HepG2 (cell line): Measurements from ENCODE around the gene CMTM1. TPM values are rescaled to one million over a fixed set of nuclear protein-coding genes. Genes with fewer than 3 reads are reported as not detected.

Source experiments
- BHLHE40 ChIP-seq: IDR thresholded peaks from 2 replicates; pipeline ENCODE4 v1.6.1; 2011; ENCODE audit warnings: low read length, improper control_type of control experiment
- HCFC1 ChIP-seq: fragments of 150-350 bp; IDR thresholded peaks from 2 replicates; pipeline ENCODE4 v1.6.1; 2014; ENCODE audit warnings: low read depth, low read length
- HDAC1 ChIP-seq: sonication (generic); formaldehyde crosslinking; IDR thresholded peaks from 2 replicates; pipeline ENCODE4 v1.5.1; 2020; ENCODE audit warnings: mild to moderate bottlenecking, missing genetic modification reagents
- KAT8 ChIP-seq: IDR thresholded peaks from 2 replicates; pipeline ENCODE4 v1.6.1; 2016; ENCODE audit warnings: missing genetic modification reagents, missing compliant biosample characterization
- KDM1A ChIP-seq: IDR thresholded peaks from 2 replicates; pipeline ENCODE4 v1.6.1; 2016; ENCODE audit warnings: missing compliant biosample characterization
- KDM3A ChIP-seq: IDR thresholded peaks from 2 replicates; pipeline ENCODE4 v1.6.1; 2018; ENCODE audit warnings: low read depth, missing compliant biosample characterization
- KDM6A ChIP-seq: IDR thresholded peaks from 2 replicates; pipeline ENCODE4 v1.6.1; 2016; ENCODE audit warnings: low read depth
- YEATS4 ChIP-seq: sonication (generic); formaldehyde crosslinking; IDR thresholded peaks from 2 replicates; pipeline ENCODE4 v1.4.0; 2020; ENCODE audit warnings: missing genetic modification reagents, borderline replicate concordance
- ZNF20 ChIP-seq: sonication (generic); formaldehyde crosslinking; IDR thresholded peaks from 2 replicates; pipeline ENCODE4 v1.4.0; 2020; ENCODE audit warnings: mild to moderate bottlenecking, moderate library complexity, missing genetic modification reagents
- ZNF34 ChIP-seq: sonication (generic); formaldehyde crosslinking; IDR thresholded peaks from 2 replicates; pipeline ENCODE4 v1.4.0; 2020; ENCODE audit warnings: mild to moderate bottlenecking, missing genetic modification reagents, borderline replicate concordance
- ZNF367 ChIP-seq: sonication (generic); formaldehyde crosslinking; IDR thresholded peaks from 2 replicates; pipeline ENCODE4 v1.4.0; 2020; ENCODE audit warnings: missing genetic modification reagents, borderline replicate concordance
- ZNF558 ChIP-seq: sonication (generic); formaldehyde crosslinking; IDR thresholded peaks from 2 replicates; pipeline ENCODE4 v1.9.0; 2022; ENCODE audit warnings: mild to moderate bottlenecking, missing genetic modification reagents, borderline replicate concordance
- ZNF737 ChIP-seq: sonication (generic); formaldehyde crosslinking; IDR thresholded peaks from 2 replicates; pipeline ENCODE4 v1.5.0; 2020; ENCODE audit warnings: missing genetic modification reagents, mild to moderate bottlenecking, borderline replicate concordance
- polyA plus RNA-seq, 8 experiments: library from polyadenylated mRNA; depleted of rRNA in 3 of 8; stranded (reverse) in 7 of 8; unstranded in 1 of 8; fragments of >200 nt; fragmentation: Illumina TruSeq in 4 of 8; extraction: Trizol in 4 of 8; gene quantifications; 2 replicates each; pipeline versions ENCODE4 v1.2.1 to v1.2.3, GENCODE V29; 2011 to 2016; ENCODE audit warnings: low read depth in 4 of 8, missing spikeins in 1 of 8, mixed read lengths in 1 of 8; ENCODE audit not compliant: insufficient read depth in 1 of 8
- total RNA-seq, 5 experiments: library from RNA; depleted of rRNA; stranded (reverse); fragments of >200 nt; fragmentation: Illumina TruSeq; extraction: Trizol; gene quantifications; 2 replicates each; pipeline ENCODE4 v1.2.3, GENCODE V29; 2016; ENCODE audit warnings: low read depth in 1 of 5
- TF ChIP-seq, protein P1 (sequence below), 2 experiments: sonication (generic) in 1 of 2; formaldehyde crosslinking in 1 of 2; IDR thresholded peaks; 2 replicates each; pipeline versions ENCODE4 v1.4.0 to v1.6.1; 2016 to 2020; ENCODE audit warnings: borderline replicate concordance in 1 of 2, low read depth in 1 of 2, mild to moderate bottlenecking in 1 of 2, missing genetic modification reagents in 1 of 2
- TF ChIP-seq, protein P2 (sequence below): IDR thresholded peaks from 2 replicates; pipeline ENCODE4 v1.6.1; 2012; ENCODE audit warnings: low read depth, low read length, improper control_type of control experiment
- TF ChIP-seq, protein P3 (sequence below): sonication (generic); formaldehyde crosslinking; IDR thresholded peaks from 2 replicates; pipeline ENCODE4 v1.9.0; 2021; ENCODE audit warnings: missing genetic modification reagents, borderline replicate concordance
- TF ChIP-seq, protein P4 (sequence below): sonication (generic); formaldehyde crosslinking; IDR thresholded peaks from 2 replicates; pipeline ENCODE4 v1.4.0; 2020; ENCODE audit warnings: missing genetic modification reagents
- TF ChIP-seq, protein P5 (sequence below): IDR thresholded peaks from 2 replicates; pipeline ENCODE4 v1.6.1; 2016; ENCODE audit warnings: missing compliant biosample characterization, missing genetic modification reagents, borderline replicate concordance

Gene CMTM1
- total and polyA plus RNA-seq, 2 of the 13 experiments (the other 11 are each of a cell fraction or from before 2014, with no cell fraction given): 1.7 to 2.9 TPM

DNA sequence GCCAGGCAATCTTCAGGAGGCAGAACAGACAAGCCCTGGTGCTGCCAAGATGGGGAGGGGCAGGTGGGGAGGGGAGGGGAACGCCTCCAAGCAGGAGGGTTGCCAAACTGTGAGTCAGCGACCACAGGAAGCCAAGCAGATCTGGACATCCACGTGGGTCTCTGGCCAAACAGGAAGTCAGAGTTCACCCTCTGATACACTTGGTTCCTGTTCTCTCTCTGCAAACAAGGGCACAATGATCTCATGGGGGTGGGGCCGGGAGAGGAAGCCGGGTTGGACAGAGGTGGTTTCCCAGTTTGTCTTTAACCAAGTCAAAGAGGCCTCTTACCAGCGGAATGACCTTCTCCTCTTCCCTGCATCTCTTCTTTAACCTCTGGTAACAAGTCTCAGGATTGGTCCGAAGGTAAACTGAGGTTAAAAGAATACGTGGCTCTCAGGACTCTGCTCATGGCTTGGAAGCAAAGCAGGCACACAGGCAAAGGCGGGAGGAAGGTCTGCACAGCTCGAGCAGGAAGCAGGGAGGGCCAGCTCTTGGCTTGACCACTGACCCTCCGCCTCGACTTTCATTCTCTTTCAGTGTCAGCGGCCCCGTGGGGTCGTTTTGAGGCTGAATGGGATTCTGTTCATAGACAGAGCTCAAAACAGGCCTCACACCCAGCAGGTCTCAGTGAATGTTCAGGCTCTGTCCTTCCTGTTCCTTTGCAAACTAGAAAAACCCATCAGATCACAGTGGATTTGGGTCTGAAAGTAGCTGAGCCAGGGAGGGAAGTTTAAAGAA lies 49.2 kb upstream of the CMTM1 start (continued):
- TF ChIP-seq, protein P1, sequence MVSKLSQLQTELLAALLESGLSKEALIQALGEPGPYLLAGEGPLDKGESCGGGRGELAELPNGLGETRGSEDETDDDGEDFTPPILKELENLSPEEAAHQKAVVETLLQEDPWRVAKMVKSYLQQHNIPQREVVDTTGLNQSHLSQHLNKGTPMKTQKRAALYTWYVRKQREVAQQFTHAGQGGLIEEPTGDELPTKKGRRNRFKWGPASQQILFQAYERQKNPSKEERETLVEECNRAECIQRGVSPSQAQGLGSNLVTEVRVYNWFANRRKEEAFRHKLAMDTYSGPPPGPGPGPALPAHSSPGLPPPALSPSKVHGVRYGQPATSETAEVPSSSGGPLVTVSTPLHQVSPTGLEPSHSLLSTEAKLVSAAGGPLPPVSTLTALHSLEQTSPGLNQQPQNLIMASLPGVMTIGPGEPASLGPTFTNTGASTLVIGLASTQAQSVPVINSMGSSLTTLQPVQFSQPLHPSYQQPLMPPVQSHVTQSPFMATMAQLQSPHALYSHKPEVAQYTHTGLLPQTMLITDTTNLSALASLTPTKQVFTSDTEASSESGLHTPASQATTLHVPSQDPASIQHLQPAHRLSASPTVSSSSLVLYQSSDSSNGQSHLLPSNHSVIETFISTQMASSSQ (IDR thresholded peaks at IDR 0.05; ENCODE audit: low read depth): peak; percentile 86
- TF ChIP-seq, protein P1 (CRISPR knock-in tag; IDR thresholded peaks at IDR 0.05; ENCODE audit: borderline replicate concordance): peak; percentile 85; the same call in 1 of the 2 replicates
- TF ChIP-seq ZNF737 (CRISPR knock-in tag) (no peak), ZNF558 (peak; percentile 90; the same call in 1 of the 2 replicates), KDM3A (CRISPR knock-in tag) (0 out of 2 replicates have a peak, but pooled peaks have one; percentile 9), YEATS4 (CRISPR knock-in tag) (peak; percentile 93), ZNF20 (CRISPR knock-in tag) (no peak), KDM6A (CRISPR knock-in tag) (peak; percentile 90), BHLHE40 (0 out of 2 replicates have a peak, but pooled peaks have one; percentile 0), ZNF367 (no peak), KAT8 (CRISPR knock-in tag) (peak; percentile 91), ZNF34 (no peak), HDAC1 (CRISPR knock-in tag) (peak; percentile 95), HCFC1 (peak; percentile 32; the same call in 1 of the 2 replicates), KDM1A (CRISPR knock-in tag) (peak; percentile 46; the same call in 1 of the 2 replicates)
- TF ChIP-seq, protein P2, sequence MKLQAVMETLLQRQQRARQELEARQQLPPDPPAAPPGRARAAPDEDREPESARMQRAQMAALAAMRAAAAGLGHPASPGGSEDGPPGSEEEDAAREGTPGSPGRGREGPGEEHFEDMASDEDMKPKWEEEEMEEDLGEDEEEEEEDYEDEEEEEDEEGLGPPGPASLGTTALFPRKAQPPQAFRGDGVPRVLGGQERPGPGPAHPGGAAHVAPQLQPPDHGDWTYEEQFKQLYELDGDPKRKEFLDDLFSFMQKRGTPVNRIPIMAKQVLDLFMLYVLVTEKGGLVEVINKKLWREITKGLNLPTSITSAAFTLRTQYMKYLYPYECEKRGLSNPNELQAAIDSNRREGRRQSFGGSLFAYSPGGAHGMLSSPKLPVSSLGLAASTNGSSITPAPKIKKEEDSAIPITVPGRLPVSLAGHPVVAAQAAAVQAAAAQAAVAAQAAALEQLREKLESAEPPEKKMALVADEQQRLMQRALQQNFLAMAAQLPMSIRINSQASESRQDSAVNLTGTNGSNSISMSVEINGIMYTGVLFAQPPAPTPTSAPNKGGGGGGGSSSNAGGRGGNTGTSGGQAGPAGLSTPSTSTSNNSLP: peak; percentile 48; the same call in 1 of the 2 replicates
- TF ChIP-seq, protein P3, sequence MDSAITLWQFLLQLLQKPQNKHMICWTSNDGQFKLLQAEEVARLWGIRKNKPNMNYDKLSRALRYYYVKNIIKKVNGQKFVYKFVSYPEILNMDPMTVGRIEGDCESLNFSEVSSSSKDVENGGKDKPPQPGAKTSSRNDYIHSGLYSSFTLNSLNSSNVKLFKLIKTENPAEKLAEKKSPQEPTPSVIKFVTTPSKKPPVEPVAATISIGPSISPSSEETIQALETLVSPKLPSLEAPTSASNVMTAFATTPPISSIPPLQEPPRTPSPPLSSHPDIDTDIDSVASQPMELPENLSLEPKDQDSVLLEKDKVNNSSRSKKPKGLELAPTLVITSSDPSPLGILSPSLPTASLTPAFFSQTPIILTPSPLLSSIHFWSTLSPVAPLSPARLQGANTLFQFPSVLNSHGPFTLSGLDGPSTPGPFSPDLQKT (CRISPR knock-in tag): no peak
- TF ChIP-seq, protein P4, sequence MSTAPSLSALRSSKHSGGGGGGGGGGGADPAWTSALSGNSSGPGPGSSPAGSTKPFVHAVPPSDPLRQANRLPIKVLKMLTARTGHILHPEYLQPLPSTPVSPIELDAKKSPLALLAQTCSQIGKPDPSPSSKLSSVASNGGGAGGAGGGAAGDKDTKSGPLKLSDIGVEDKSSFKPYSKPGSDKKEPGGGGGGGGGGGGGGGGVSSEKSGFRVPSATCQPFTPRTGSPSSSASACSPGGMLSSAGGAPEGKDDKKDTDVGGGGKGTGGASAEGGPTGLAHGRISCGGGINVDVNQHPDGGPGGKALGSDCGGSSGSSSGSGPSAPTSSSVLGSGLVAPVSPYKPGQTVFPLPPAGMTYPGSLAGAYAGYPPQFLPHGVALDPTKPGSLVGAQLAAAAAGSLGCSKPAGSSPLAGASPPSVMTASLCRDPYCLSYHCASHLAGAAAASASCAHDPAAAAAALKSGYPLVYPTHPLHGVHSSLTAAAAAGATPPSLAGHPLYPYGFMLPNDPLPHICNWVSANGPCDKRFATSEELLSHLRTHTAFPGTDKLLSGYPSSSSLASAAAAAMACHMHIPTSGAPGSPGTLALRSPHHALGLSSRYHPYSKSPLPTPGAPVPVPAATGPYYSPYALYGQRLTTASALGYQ (CRISPR knock-in tag): peak; percentile 87
- TF ChIP-seq, protein P5, sequence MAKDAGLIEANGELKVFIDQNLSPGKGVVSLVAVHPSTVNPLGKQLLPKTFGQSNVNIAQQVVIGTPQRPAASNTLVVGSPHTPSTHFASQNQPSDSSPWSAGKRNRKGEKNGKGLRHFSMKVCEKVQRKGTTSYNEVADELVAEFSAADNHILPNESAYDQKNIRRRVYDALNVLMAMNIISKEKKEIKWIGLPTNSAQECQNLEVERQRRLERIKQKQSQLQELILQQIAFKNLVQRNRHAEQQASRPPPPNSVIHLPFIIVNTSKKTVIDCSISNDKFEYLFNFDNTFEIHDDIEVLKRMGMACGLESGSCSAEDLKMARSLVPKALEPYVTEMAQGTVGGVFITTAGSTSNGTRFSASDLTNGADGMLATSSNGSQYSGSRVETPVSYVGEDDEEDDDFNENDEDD: peak; percentile 81
